SK-N-MC (cell line): Measurements from ENCODE around the gene ZSCAN30.

Source experiments
- EZH2 ChIP-seq: fragments of 200-600 bp; sonication (generic); IDR thresholded peaks from one replicate; pipeline ENCODE4 v1.6.1; 2017; ENCODE audit warnings: antibody characterized with exemption
- POLR2AphosphoS5 ChIP-seq: IDR thresholded peaks from 2 replicates; pipeline ENCODE4 v1.6.1; 2012; ENCODE audit warnings: mild to moderate bottlenecking, low read depth, low read length, borderline replicate concordance

DNA sequence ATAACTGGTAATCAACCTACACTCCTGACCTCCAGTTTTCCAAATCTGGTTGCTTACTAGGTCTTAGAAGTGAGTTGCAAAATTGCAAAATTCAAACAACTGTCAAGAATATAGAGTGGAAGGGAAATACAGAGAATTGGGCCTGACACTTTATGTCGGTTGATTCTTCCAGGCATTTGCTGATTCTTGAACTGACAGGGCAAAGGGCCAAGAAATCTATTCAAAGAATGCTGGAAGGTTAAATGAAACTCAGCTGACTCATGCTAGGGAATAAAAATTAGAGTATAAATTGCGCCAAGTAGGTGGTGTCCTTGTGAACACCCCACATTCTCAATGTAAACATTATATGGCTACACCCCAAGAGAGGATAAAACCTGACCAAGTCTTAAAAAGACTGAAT, 21.5 kb upstream of the ZSCAN30 start:
- TF ChIP-seq EZH2 (no peak), POLR2AphosphoS5 (no peak)
